H9 (cell line): ENCODE data around the gene MALRD1. TPM values are rescaled to one million over a fixed set of nuclear protein-coding genes. Genes with fewer than 3 reads are reported as not detected.

Experiments used
- DNase-seq: peaks from one replicate; pipeline ENCODE4 v3.0.0-alpha.2; 2017
- H2AFZ ChIP-seq: one replicate; pipeline ENCODE4 v1.6.1; 2013; ENCODE audit warnings: mild to moderate bottlenecking, low read length, control low read depth, moderate library complexity
- H2AK5ac ChIP-seq: 2 replicates; pipeline ENCODE4 v1.6.1; 2013; ENCODE audit warnings: low read length, control low read depth, mixed read lengths; ENCODE audit not compliant: insufficient read length
- H2BK120ac ChIP-seq: one replicate; pipeline ENCODE4 v1.6.1; 2013; ENCODE audit warnings: low read depth, mild to moderate bottlenecking, low read length, control low read depth, inconsistent platforms; ENCODE audit not compliant: poor library complexity, severe bottlenecking
- H2BK12ac ChIP-seq: 2 replicates; pipeline ENCODE4 v1.6.1; 2013; ENCODE audit warnings: low read length, control low read depth, mixed read lengths, low read depth; ENCODE audit not compliant: insufficient read length
- H2BK15ac ChIP-seq: 2 replicates; pipeline ENCODE4 v1.6.1; 2013; ENCODE audit warnings: low read depth, low read length, control low read depth
- H2BK20ac ChIP-seq: one replicate; pipeline ENCODE4 v1.6.1; 2013; ENCODE audit warnings: low read depth, mild to moderate bottlenecking, low read length, control low read depth, inconsistent platforms; ENCODE audit not compliant: poor library complexity, severe bottlenecking
- H2BK5ac ChIP-seq: 2 replicates; pipeline ENCODE4 v1.6.1; 2013; ENCODE audit warnings: low read length, control low read depth, mixed read lengths; ENCODE audit not compliant: insufficient read length
- H3K14ac ChIP-seq: 2 replicates; pipeline ENCODE4 v1.6.1; 2013; ENCODE audit warnings: low read length, control low read depth; ENCODE audit not compliant: insufficient read depth
- H3K18ac ChIP-seq: 2 replicates; pipeline ENCODE4 v1.6.1; 2013; ENCODE audit warnings: low read depth, mild to moderate bottlenecking, mixed read lengths, low read length, control low read depth; ENCODE audit not compliant: insufficient read length
- H3K23ac ChIP-seq: 2 replicates; pipeline ENCODE4 v1.6.1; 2013; ENCODE audit warnings: low read length, control low read depth, mixed read lengths, low read depth; ENCODE audit not compliant: insufficient read length
- H3K23me2 ChIP-seq: 2 replicates; pipeline ENCODE4 v1.6.1; 2013; ENCODE audit warnings: low read depth, mild to moderate bottlenecking, mixed read lengths, low read length, control low read depth; ENCODE audit not compliant: insufficient read length, poor library complexity, severe bottlenecking
- H3K27ac ChIP-seq: 2 replicates; pipeline ENCODE4 v1.5.1; 2013; ENCODE audit warnings: low read length, control low read depth, mixed read lengths, low read depth; ENCODE audit not compliant: insufficient read length
- H3K27me3 ChIP-seq: 2 replicates; pipeline ENCODE4 v1.6.1; 2013; ENCODE audit warnings: low read length, control low read depth, inconsistent platforms; ENCODE audit not compliant: insufficient read depth
- H3K4ac ChIP-seq: 2 replicates; pipeline ENCODE4 v1.6.1; 2013; ENCODE audit warnings: low read depth, mild to moderate bottlenecking, control low read depth, inconsistent platforms, low read length, moderate library complexity
- H3K4me1 ChIP-seq: 2 replicates; pipeline ENCODE4 v1.6.1; 2013; ENCODE audit warnings: low read length, control low read depth, inconsistent platforms; ENCODE audit not compliant: insufficient read depth
- H3K4me2 ChIP-seq: 2 replicates; pipeline ENCODE4 v1.6.1; 2013; ENCODE audit warnings: low read length, control low read depth, mixed read lengths; ENCODE audit not compliant: insufficient read length, insufficient read depth
- H3K56ac ChIP-seq: 2 replicates; pipeline ENCODE4 v1.6.1; 2013; ENCODE audit warnings: low read depth, mild to moderate bottlenecking, mixed read lengths, low read length, control low read depth; ENCODE audit not compliant: insufficient read length
- H3K79me1 ChIP-seq: 2 replicates; pipeline ENCODE4 v1.6.1; 2013; ENCODE audit warnings: low read depth, mild to moderate bottlenecking, moderate library complexity, low read length, control low read depth, inconsistent platforms; ENCODE audit not compliant: insufficient read depth, poor library complexity, severe bottlenecking
- H3K79me2 ChIP-seq: 2 replicates; pipeline ENCODE4 v1.6.1; 2013; ENCODE audit warnings: low read length, control low read depth, inconsistent platforms; ENCODE audit not compliant: insufficient read depth
- H3K9ac ChIP-seq: 2 replicates; pipeline ENCODE4 v1.6.1; 2013; ENCODE audit warnings: low read length, control low read depth, mixed read lengths; ENCODE audit not compliant: insufficient read length; ENCODE audit errors: extremely low read depth
- H3K9me3 ChIP-seq: one replicate; pipeline ENCODE4 v1.6.1; 2013; ENCODE audit warnings: low read depth, low read length, inconsistent platforms; ENCODE audit not compliant: control insufficient read depth
- H3T11ph ChIP-seq: one replicate; pipeline ENCODE4 v1.6.1; 2013; ENCODE audit warnings: mild to moderate bottlenecking, low read length, control low read depth, inconsistent platforms
- H4K20me1 ChIP-seq: one replicate; pipeline ENCODE4 v1.6.1; 2013; ENCODE audit not compliant: control insufficient read depth, insufficient read length, insufficient read depth
- H4K5ac ChIP-seq: 2 replicates; pipeline ENCODE4 v1.6.1; 2013; ENCODE audit warnings: low read depth, mild to moderate bottlenecking, mixed read lengths, low read length, control low read depth; ENCODE audit not compliant: insufficient read length
- H4K8ac ChIP-seq: replicated peaks from 2 replicates; pipeline ENCODE4 v1.6.1; 2013; ENCODE audit warnings: low read length, control low read depth, mixed read lengths, low read depth; ENCODE audit not compliant: insufficient read length
- H4K91ac ChIP-seq: 2 replicates; pipeline ENCODE4 v1.6.1; 2013; ENCODE audit warnings: low read depth, mild to moderate bottlenecking, moderate library complexity, mixed read lengths, low read length, control low read depth; ENCODE audit not compliant: insufficient read length
- H3K27ac Mint-ChIP-seq, 3 experiments: 2 replicates in 2 of 3; 3 replicates in 1 of 3; pipeline ENCODE4 v1.8.0; 2020 to 2021; ENCODE audit warnings: mixed read lengths in 3 of 3, mild to moderate bottlenecking in 1 of 3, moderate library complexity in 1 of 3
- H3K27me3 Mint-ChIP-seq: 2 replicates; pipeline ENCODE4 v1.8.0; 2021; ENCODE audit warnings: low read depth, mild to moderate bottlenecking, moderate library complexity, mixed read lengths
- H3K36me3 Mint-ChIP-seq, 3 experiments: 2 replicates in 2 of 3; 3 replicates in 1 of 3; pipeline ENCODE4 v1.8.0; 2020 to 2021; ENCODE audit warnings: low read depth in 3 of 3, mixed read lengths in 3 of 3; ENCODE audit not compliant: insufficient read depth in 1 of 3
- H3K4me1 Mint-ChIP-seq, 2 experiments: 2 replicates each; pipeline ENCODE4 v1.8.0; 2020; ENCODE audit warnings: mixed read lengths in 2 of 2
- H3K4me3 Mint-ChIP-seq, 2 experiments: 2 replicates in 1 of 2; 3 replicates in 1 of 2; pipeline ENCODE4 v1.8.0; 2020 to 2021; ENCODE audit warnings: mild to moderate bottlenecking in 2 of 2, mixed read lengths in 2 of 2, moderate library complexity in 1 of 2
- H3K9me3 Mint-ChIP-seq, 2 experiments: 2 replicates in 1 of 2; 3 replicates in 1 of 2; pipeline ENCODE4 v1.8.0; 2020; ENCODE audit warnings: mild to moderate bottlenecking in 2 of 2, mixed read lengths in 2 of 2, moderate library complexity in 1 of 2
- CTCF ChIP-seq: fragments of 200-600 bp; sonication (generic); conservative IDR thresholded peaks from 3 replicates; pipeline ENCODE4 v1.8.0; 2021; ENCODE audit warnings: antibody characterized with exemption, mild to moderate bottlenecking
- WGBS: extraction: QIAGEN DNeasy Blood & Tissue Kit; methylation state at CpG from one replicate; pipeline ENCODE4 v1.1.7; 2013; ENCODE audit warnings: missing lambda C conversion rate, low lambda C conversion rate, mixed read lengths; ENCODE audit not compliant: insufficient read length; ENCODE audit errors: extremely low coverage; 5-methylcytosine and 5-hydroxymethylcytosine counted together
- total RNA-seq: library from RNA; stranded (reverse); gene quantifications from 2 replicates; pipeline ENCODE4 v1.2.1, GENCODE V29; 2021

The MALRD1 gene
- total RNA-seq, 1 experiment from 2014 or later = 0.20 TPM

- Mint-ChIP-seq H3K36me3 (no peaks in the 10 kb centered on the region), H3K9me3 (no peaks in the 10 kb centered on the region; a peak in 1 of 5 replicates), H3K27me3 (no peaks in the 10 kb centered on the region), H3K4me3 (no peak overlapping the region), H3K4me1 (no peaks in the 10 kb centered on the region), H3K27ac (no peak overlapping the region)
- Histone ChIP-seq H3K23me2 (no peaks in the 10 kb centered on the region), H3K79me1 (no peaks in the 10 kb centered on the region), H4K91ac (no peak overlapping the region), H4K8ac (no peak overlapping the region), H3K23ac (no peak overlapping the region), H3K9ac (no peak overlapping the region), H3K27me3 (no peaks in the 10 kb centered on the region), H3K4ac (no peak overlapping the region), H4K5ac (no peak overlapping the region), H3K27ac (no peak overlapping the region), H3K56ac (no peak overlapping the region), H2BK12ac (no peak overlapping the region), H3K4me1 (no peaks in the 10 kb centered on the region), H3K79me2 (no peaks in the 10 kb centered on the region), H3K9me3 (no peaks in the 10 kb centered on the region), H3K4me2 (no peak overlapping the region), H2BK5ac (no peak overlapping the region), H2AFZ (no peak overlapping the region), H2AK5ac (no peak overlapping the region), H3T11ph (no peak overlapping the region), H2BK120ac (no peak overlapping the region), H3K14ac (no peak overlapping the region), H2BK15ac (no peak overlapping the region), H4K20me1 (no peaks in the 10 kb centered on the region), H2BK20ac (no peak overlapping the region), H3K18ac (no peak overlapping the region)
- no CpG with 5 or more reads among the region's 3 CpGs for WGBS
- TF ChIP-seq CTCF = no peak
- no peak for DNase-seq
Observed at GRCh38 chr10:19041171-19041570, 7.4 kb upstream of the MALRD1 start.
